ENCODE results near the gene RYR3.

The RYR3 gene

DNA sequence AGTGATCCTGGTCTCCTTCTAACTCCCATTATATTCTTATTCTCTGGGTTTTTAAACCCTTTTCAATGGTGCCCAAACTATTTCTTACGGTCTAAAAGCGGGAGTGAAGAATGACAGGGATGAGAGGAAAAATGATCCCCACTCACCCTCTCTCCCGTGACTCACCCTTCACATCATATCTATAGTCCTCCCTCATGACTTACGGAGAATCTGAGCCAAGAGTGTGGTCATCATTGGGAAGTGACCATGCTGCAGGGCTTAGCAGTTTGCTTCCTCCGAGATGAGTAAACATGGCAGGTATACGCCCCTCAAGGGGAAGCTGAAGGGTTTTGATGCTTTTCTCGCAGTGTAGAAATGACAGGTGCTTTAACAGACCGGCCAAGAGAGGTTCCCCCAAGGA is 274.0 kb downstream of the RYR3 start:
- TF ChIP-seq, protein P1, sequence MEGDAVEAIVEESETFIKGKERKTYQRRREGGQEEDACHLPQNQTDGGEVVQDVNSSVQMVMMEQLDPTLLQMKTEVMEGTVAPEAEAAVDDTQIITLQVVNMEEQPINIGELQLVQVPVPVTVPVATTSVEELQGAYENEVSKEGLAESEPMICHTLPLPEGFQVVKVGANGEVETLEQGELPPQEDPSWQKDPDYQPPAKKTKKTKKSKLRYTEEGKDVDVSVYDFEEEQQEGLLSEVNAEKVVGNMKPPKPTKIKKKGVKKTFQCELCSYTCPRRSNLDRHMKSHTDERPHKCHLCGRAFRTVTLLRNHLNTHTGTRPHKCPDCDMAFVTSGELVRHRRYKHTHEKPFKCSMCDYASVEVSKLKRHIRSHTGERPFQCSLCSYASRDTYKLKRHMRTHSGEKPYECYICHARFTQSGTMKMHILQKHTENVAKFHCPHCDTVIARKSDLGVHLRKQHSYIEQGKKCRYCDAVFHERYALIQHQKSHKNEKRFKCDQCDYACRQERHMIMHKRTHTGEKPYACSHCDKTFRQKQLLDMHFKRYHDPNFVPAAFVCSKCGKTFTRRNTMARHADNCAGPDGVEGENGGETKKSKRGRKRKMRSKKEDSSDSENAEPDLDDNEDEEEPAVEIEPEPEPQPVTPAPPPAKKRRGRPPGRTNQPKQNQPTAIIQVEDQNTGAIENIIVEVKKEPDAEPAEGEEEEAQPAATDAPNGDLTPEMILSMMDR (IDR thresholded peaks at IDR 0.05), result no peak

DNA sequence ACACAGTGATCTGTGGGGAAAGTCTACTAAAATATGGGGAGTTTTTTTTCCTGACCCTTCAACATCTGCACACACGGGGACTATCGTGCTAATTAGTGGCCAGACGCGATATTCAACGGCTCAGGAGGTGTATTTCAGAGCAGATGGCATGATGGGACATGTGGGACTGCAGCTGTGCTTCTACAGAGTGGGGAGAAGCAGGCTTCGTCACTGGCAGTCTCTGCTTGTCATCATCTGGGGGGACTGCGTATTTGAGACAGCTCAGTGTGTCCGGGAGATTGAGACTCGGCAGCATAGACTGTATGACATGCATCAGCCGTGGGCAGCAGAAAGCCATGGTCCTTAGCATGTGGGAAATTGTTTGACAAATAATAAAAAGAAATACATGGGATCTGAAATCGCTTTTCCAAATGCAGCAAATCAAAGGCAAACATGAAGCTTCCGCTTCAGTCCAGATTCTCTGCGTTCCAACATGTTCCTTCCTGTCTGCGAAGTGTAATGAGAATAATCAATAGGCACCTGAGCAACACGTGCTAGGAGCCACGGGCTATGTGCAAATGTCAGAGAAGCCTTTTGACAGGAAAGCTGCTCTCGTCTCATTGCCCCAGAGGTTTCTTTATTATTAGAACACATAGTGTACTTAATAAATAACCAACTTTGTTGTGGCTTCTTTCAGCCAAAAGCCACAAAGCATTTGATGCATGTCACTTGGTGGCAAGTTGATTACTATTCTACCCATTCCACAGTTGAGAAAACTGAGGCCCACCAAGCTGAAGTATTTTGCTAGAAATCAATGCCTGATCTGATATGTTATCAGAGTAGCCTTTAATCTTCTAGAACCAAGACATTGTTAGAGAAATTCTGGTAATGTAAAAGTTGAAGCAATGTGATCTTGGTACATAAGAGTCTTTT is 276.3 kb downstream of the RYR3 start:
- TF ChIP-seq, protein P1 (IDR thresholded peaks at IDR 0.05), result no peak

DNA sequence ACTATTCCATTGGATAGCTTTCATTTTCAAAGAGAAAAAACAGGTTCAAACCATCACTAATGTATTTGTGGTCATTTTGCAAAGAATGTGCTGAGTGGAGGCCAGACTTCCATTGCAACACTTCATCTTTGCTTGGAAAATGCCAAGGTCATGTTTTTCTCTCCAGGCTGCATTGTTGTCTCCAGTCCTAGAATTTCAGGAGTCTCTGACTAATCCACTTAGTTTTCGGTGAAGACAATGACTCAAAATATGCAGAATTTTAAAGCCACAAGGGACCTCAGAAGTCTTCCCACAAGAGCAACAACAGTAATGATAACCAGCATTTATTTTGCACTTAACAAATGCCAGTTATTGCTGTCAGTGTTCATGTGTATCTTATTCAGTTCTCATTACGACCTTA is 277.0 kb downstream of the RYR3 start:
- TF ChIP-seq, protein P1 (IDR thresholded peaks at IDR 0.05), result no peak

DNA sequence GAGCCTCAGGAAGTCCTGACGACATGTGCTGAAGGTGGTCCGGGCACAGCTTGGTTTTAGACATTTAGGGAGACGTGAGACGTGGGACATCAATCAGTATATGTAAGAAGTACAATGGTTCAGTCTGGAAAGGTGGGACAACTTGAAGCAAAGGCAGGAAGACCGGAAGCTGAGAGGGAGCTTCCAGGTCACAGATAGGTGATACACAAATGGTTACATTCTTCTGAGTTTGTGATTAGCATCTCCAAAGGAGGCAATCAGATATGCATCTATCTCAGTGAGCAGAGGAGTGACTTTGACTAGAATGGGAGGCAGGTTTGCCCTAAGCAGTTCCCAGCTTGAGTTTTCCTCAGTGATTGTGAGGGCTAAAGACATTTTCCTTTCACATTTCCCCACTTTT is 282.1 kb downstream of the RYR3 start:
- TF ChIP-seq, protein P1 (IDR thresholded peaks at IDR 0.05), result no peak

DNA sequence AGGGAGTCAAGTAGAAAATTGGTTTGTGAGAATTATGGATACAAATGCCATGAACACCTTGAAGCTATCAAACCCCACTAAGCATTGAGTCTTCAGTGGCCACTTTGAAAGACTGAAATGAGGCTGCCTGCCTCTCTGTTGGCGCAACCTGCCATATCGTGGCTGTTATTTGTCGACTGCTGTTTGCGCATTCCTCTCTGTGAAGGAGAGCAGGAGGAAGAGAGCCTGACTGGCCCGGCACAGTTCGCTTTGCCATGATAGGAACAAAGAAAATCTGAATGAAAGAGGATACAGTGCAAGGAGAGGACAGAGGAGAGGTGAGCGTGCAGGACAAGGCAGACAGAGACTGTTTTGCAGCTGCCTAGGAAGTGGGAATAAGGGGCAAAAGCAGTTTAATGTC is 289.4 kb downstream of the RYR3 start:
- TF ChIP-seq, protein P1 (IDR thresholded peaks at IDR 0.05), result no peak

DNA sequence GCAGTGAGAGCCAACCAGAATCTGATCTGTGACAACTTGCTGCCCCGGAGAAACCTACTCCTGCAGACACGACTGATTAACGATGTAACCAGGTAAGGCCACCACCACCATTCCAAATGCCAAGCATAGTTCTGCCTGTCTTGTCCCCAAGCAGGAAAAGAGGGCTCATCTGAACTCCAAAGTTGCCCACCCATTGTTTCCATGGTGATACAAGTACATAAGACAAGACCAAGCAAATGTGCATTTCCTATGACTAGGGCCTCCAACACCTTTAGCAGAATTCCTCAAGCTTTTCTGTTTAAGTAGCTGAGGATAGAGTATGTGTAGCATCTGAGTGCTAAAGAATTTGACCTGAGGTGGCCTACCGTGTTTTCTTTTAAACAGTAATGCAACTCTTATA is 290.7 kb downstream of the RYR3 start:
- TF ChIP-seq, protein P1 (IDR thresholded peaks at IDR 0.05), result no peak

DNA sequence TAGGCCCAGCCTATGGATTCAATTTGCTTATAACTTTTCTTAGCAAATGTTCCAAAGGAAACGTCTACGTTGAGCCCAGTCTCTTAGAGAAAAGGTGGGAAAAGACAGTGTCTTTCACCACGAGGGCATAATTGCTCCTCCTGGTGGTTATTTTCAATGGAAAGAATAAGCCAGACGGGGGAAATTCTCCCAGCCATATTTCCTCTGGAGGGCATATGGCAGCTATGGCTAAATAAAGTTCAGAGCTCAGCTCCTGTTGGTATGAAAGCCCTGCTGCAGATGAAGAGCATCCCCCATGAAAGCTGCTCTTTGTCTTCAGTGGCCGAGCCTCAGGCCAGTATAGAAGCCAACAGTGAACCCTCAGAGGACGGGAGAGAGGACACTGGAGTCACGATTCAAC is 297.9 kb downstream of the RYR3 start:
- TF ChIP-seq, protein P1 (IDR thresholded peaks at IDR 0.05), result peak; percentile 38; the same call in 1 of the 2 replicates

Data from LNCAP (cell line).